ENCODE measurements around the gene APBB2.

The APBB2 gene

GRCh38 chr4:41133454-41134018, 80.8 kb downstream of the APBB2 start:
- DNase-seq, result no peak

- DNase-seq, result no peak
Observed at GRCh38 chr4:41132055-41132683, 82.2 kb downstream of the APBB2 start.

- DNase-seq, result no peak
Observed at GRCh38 chr4:41129936-41130440, 84.4 kb downstream of the APBB2 start.

- no peak for DNase-seq
Observed at GRCh38 chr4:41129128-41129754, 85.1 kb downstream of the APBB2 start.

GRCh38 chr4:41125558-41126311, 88.6 kb downstream of the APBB2 start:
- DNase-seq, result no peak

- no peak for DNase-seq
Observed at GRCh38 chr4:41124916-41125548, 89.3 kb downstream of the APBB2 start.

- DNase-seq, result no peak
Observed at GRCh38 chr4:41122775-41123174, 91.6 kb downstream of the APBB2 start.

GRCh38 chr4:41122309-41122708, 92.0 kb downstream of the APBB2 start:
- DNase-seq, result no peak

GRCh38 chr4:41121906-41122305, 92.4 kb downstream of the APBB2 start:
- no peak for DNase-seq

- DNase-seq, result no peak
Observed at GRCh38 chr4:41120297-41121217, 93.8 kb downstream of the APBB2 start.

GRCh38 chr4:41119867-41120295, 94.5 kb downstream of the APBB2 start:
- DNase-seq, result no peak

- DNase-seq, result no peak
Observed at GRCh38 chr4:41111791-41112190, 102.6 kb downstream of the APBB2 start.

- DNase-seq, result no peak
Observed at GRCh38 chr4:41110050-41110449, 104.3 kb downstream of the APBB2 start.

GRCh38 chr4:41108481-41108880, 105.9 kb downstream of the APBB2 start:
- no peak for DNase-seq

- no peak for DNase-seq
Observed at GRCh38 chr4:41106694-41107419, 107.5 kb downstream of the APBB2 start.

- no peak for DNase-seq
Observed at GRCh38 chr4:41106081-41106480, 108.3 kb downstream of the APBB2 start.

- DNase-seq, result no peak
Observed at GRCh38 chr4:41104155-41104554, 110.2 kb downstream of the APBB2 start.

GRCh38 chr4:41103657-41104056, 110.7 kb downstream of the APBB2 start:
- no peak for DNase-seq

- DNase-seq, result no peak
Observed at GRCh38 chr4:41102414-41103092, 111.8 kb downstream of the APBB2 start.
